ENCODE measurements around the gene SDHC. TPM values are rescaled to one million over a fixed set of nuclear protein-coding genes. Genes with fewer than 3 reads are reported as not detected.

SDHC gene
- total and polyA plus RNA-seq, 4 donors: 36.8 to 174 (median 111) TPM

GRCh38 chr1:161285521-161285920 is 28.7 kb upstream of the SDHC start:
- no peaks in the 10 kb centered on the region for H3K27me3 ChIP-seq (ENCODE audit: control insufficient read depth, insufficient read depth, low read length)
- H3K4me1 ChIP-seq (ENCODE audit: control insufficient read depth, insufficient read depth, low read length): no peaks in the 10 kb centered on the region
- H3K27ac ChIP-seq (ENCODE audit: low read depth, low read length): no peak overlapping the region
- H3K9me3 ChIP-seq (ENCODE audit: control insufficient read depth, insufficient read depth, low read length): no peaks in the 10 kb centered on the region
- no peaks in the 10 kb centered on the region for H3K36me3 ChIP-seq (ENCODE audit: control insufficient read depth, insufficient read depth, low read length)
- no peak overlapping the region for H3K4me3 ChIP-seq (ENCODE audit: low read depth, low read length)
- 40% methylated on average over 2 of the region's 5 CpGs for WGBS (ENCODE audit: insufficient coverage)
- DNase-seq (ENCODE audit: low read depth in 4 of 6, low spot score in 6 of 6): peak in 1 of 6 donors; percentile 58

- no peaks in the 10 kb centered on the region for H3K36me3 ChIP-seq (ENCODE audit: control insufficient read depth, insufficient read depth, low read length)
- H3K9me3 ChIP-seq (ENCODE audit: control insufficient read depth, insufficient read depth, low read length): no peaks in the 10 kb centered on the region
- H3K4me3 ChIP-seq (ENCODE audit: low read depth, low read length): no peak overlapping the region
- no peaks in the 10 kb centered on the region for H3K27me3 ChIP-seq (ENCODE audit: control insufficient read depth, insufficient read depth, low read length)
- no peak for DNase-seq (ENCODE audit: low read depth in 4 of 6, low spot score in 6 of 6)
- H3K27ac ChIP-seq (ENCODE audit: low read depth, low read length): no peak overlapping the region
- no CpG with 5 or more reads among the region's 3 CpGs for WGBS (ENCODE audit: insufficient coverage)
- no peaks in the 10 kb centered on the region for H3K4me1 ChIP-seq (ENCODE audit: control insufficient read depth, insufficient read depth, low read length)
These were observed 26.6 kb upstream of the SDHC start for GRCh38 chr1:161287482-161288054.

- Histone ChIP-seq H3K4me1 (ENCODE audit: control insufficient read depth, insufficient read depth, low read length) (no peaks in the 10 kb centered on the region), H3K4me3 (ENCODE audit: low read depth, low read length) (no peak overlapping the region), H3K36me3 (ENCODE audit: control insufficient read depth, insufficient read depth, low read length) (no peaks in the 10 kb centered on the region), H3K9me3 (ENCODE audit: control insufficient read depth, insufficient read depth, low read length) (no peaks in the 10 kb centered on the region), H3K27ac (ENCODE audit: low read depth, low read length) (no peak overlapping the region), H3K27me3 (ENCODE audit: control insufficient read depth, insufficient read depth, low read length) (no peaks in the 10 kb centered on the region)
- no peak for DNase-seq (ENCODE audit: low read depth in 4 of 6, low spot score in 6 of 6)
- WGBS (ENCODE audit: insufficient coverage): 100% methylated on average over 1 of the region's 1 CpG
These were observed 23.4 kb upstream of the SDHC start for GRCh38 chr1:161290779-161291178.

GRCh38 chr1:161297415-161297814 is 16.8 kb upstream of the SDHC start:
- Histone ChIP-seq H3K9me3 (ENCODE audit: control insufficient read depth, insufficient read depth, low read length) (no peaks in the 10 kb centered on the region), H3K4me1 (ENCODE audit: control insufficient read depth, insufficient read depth, low read length) (no peaks in the 10 kb centered on the region), H3K36me3 (ENCODE audit: control insufficient read depth, insufficient read depth, low read length) (no peaks in the 10 kb centered on the region), H3K27me3 (ENCODE audit: control insufficient read depth, insufficient read depth, low read length) (no peaks in the 10 kb centered on the region), H3K27ac (ENCODE audit: low read depth, low read length) (no peak overlapping the region), H3K4me3 (ENCODE audit: low read depth, low read length) (no peak overlapping the region)
- no peak for DNase-seq (ENCODE audit: low read depth in 4 of 6, low spot score in 6 of 6)

- Histone ChIP-seq H3K4me1 (ENCODE audit: control insufficient read depth, insufficient read depth, low read length) (no peaks in the 10 kb centered on the region), H3K4me3 (ENCODE audit: low read depth, low read length) (no peak overlapping the region), H3K36me3 (ENCODE audit: control insufficient read depth, insufficient read depth, low read length) (no peaks in the 10 kb centered on the region), H3K27ac (ENCODE audit: low read depth, low read length) (no peak overlapping the region), H3K9me3 (ENCODE audit: control insufficient read depth, insufficient read depth, low read length) (no peaks in the 10 kb centered on the region), H3K27me3 (ENCODE audit: control insufficient read depth, insufficient read depth, low read length) (no peaks in the 10 kb centered on the region)
- no peak for DNase-seq (ENCODE audit: low read depth in 4 of 6, low spot score in 6 of 6)
- WGBS (ENCODE audit: insufficient coverage): 97% methylated on average over 5 of the region's 6 CpGs
These were observed 16.1 kb upstream of the SDHC start for GRCh38 chr1:161298116-161298515.

- Histone ChIP-seq H3K27ac (ENCODE audit: low read depth, low read length) (no peak overlapping the region), H3K4me1 (ENCODE audit: control insufficient read depth, insufficient read depth, low read length) (no peaks in the 10 kb centered on the region)
- 58% methylated on average over 3 of the region's 9 CpGs for WGBS (ENCODE audit: insufficient coverage)
These were observed 14.8 kb upstream of the SDHC start for GRCh38 chr1:161299347-161299746.

GRCh38 chr1:161300478-161300877 is 13.7 kb upstream of the SDHC start:
- WGBS (ENCODE audit: insufficient coverage): 92% methylated on average over 1 of the region's 4 CpGs
- no peak for DNase-seq (ENCODE audit: low read depth in 4 of 6, low spot score in 6 of 6)
- Histone ChIP-seq H3K27ac (ENCODE audit: low read depth, low read length) (no peak overlapping the region), H3K36me3 (ENCODE audit: control insufficient read depth, insufficient read depth, low read length) (no peaks in the 10 kb centered on the region), H3K4me1 (ENCODE audit: control insufficient read depth, insufficient read depth, low read length) (peaks cover 9% of the 10 kb centered on the region), H3K4me3 (ENCODE audit: low read depth, low read length) (no peak overlapping the region), H3K9me3 (ENCODE audit: control insufficient read depth, insufficient read depth, low read length) (no peaks in the 10 kb centered on the region), H3K27me3 (ENCODE audit: control insufficient read depth, insufficient read depth, low read length) (no peaks in the 10 kb centered on the region)

More at GRCh38 chr1:161299347-161299746, 14.8 kb upstream of the SDHC start:
- no peaks in the 10 kb centered on the region for H3K36me3 ChIP-seq (ENCODE audit: control insufficient read depth, insufficient read depth, low read length)
- no peak overlapping the region for H3K4me3 ChIP-seq (ENCODE audit: low read depth, low read length)
- no peaks in the 10 kb centered on the region for H3K27me3 ChIP-seq (ENCODE audit: control insufficient read depth, insufficient read depth, low read length)
- no peak for DNase-seq (ENCODE audit: low read depth in 4 of 6, low spot score in 6 of 6)
- no peaks in the 10 kb centered on the region for H3K9me3 ChIP-seq (ENCODE audit: control insufficient read depth, insufficient read depth, low read length)

GRCh38 chr1:161304927-161305866 is 9.0 kb upstream of the SDHC start:
- Histone ChIP-seq H3K27ac (ENCODE audit: low read depth, low read length) (peak overlapping the region; percentile 52), H3K4me1 (ENCODE audit: control insufficient read depth, insufficient read depth, low read length) (peaks cover 26% of the 10 kb centered on the region), H3K9me3 (ENCODE audit: control insufficient read depth, insufficient read depth, low read length) (no peaks in the 10 kb centered on the region), H3K4me3 (ENCODE audit: low read depth, low read length) (peak overlapping the region; percentile 77), H3K27me3 (ENCODE audit: control insufficient read depth, insufficient read depth, low read length) (no peaks in the 10 kb centered on the region), H3K36me3 (ENCODE audit: control insufficient read depth, insufficient read depth, low read length) (no peaks in the 10 kb centered on the region)
- DNase-seq (ENCODE audit: low read depth in 4 of 6, low spot score in 6 of 6): peak in 1 of 6 donors; percentile 10
- 4% methylated on average over 14 of the region's 17 CpGs for WGBS (ENCODE audit: insufficient coverage)

GRCh38 chr1:161305867-161306519 is 8.2 kb upstream of the SDHC start:
- Histone ChIP-seq H3K36me3 (ENCODE audit: control insufficient read depth, insufficient read depth, low read length) (no peaks in the 10 kb centered on the region), H3K4me3 (ENCODE audit: low read depth, low read length) (peak overlapping the region; percentile 77), H3K9me3 (ENCODE audit: control insufficient read depth, insufficient read depth, low read length) (no peaks in the 10 kb centered on the region), H3K27me3 (ENCODE audit: control insufficient read depth, insufficient read depth, low read length) (no peaks in the 10 kb centered on the region), H3K4me1 (ENCODE audit: control insufficient read depth, insufficient read depth, low read length) (peaks cover 26% of the 10 kb centered on the region), H3K27ac (ENCODE audit: low read depth, low read length) (peak overlapping the region; percentile 52)
- peak; percentile 47 to 96 (median 62) for DNase-seq (ENCODE audit: low read depth in 4 of 6, low spot score in 6 of 6)
- under 1% methylated on average over 17 of the region's 31 CpGs for WGBS (ENCODE audit: insufficient coverage)

All from spinal cord (tissue), 10 donors.